Panc1 (cell line): ENCODE results near the gene CACNA1C. TPM values are rescaled to one million over a fixed set of nuclear protein-coding genes. Genes with fewer than 3 reads are reported as not detected.

Source experiments
- ATAC-seq: fragments of 200-7000 bp; cut with Tn5 transposase; 2 replicates; pipeline ENCODE4 v1.9.1; 2020; ENCODE audit warnings: mild to moderate bottlenecking, moderate library complexity
- BruUV-seq: library from RNA; stranded (reverse); fragments of 400-500 nt; replicated peaks from 2 replicates; lab custom pipeline; 2021; lab: Mats Ljungman, UMichigan
- CTCF ChIA-PET: fragments of 300-600 bp; sonication (Branson Sonifier 250); formaldehyde crosslinking; loops from one replicate; lab custom pipeline; 2022; ENCODE audit warnings: antibody characterized with exemption; lab: Charles Lee
- POLR2A ChIA-PET: fragments of 300-600 bp; sonication (Branson Sonifier 250); formaldehyde crosslinking; loops from one replicate; lab custom pipeline; 2022; ENCODE audit warnings: antibody characterized with exemption; lab: Charles Lee
- DNase-seq: peaks from one replicate; pipeline ENCODE4 v3.0.0-alpha.2; 2010; ENCODE audit warnings: low read depth, low spot score
- H3K27ac ChIP-seq: 2 replicates; pipeline ENCODE4 v1.5.1; 2011; ENCODE audit warnings: mild to moderate bottlenecking, low read length, inconsistent platforms
- H3K27me3 ChIP-seq: fragments of 200-500 bp; sonication (Bioruptor generic); 2 replicates; pipeline ENCODE4 v1.6.0; 2014; ENCODE audit warnings: low read length, inconsistent platforms; ENCODE audit not compliant: control insufficient read depth, insufficient read depth
- H3K36me3 ChIP-seq: fragments of 200-500 bp; sonication (Bioruptor generic); 2 replicates; pipeline ENCODE4 v1.5.1; 2014; ENCODE audit warnings: inconsistent platforms, mild to moderate bottlenecking, low read length, moderate library complexity; ENCODE audit not compliant: control insufficient read depth, insufficient read depth
- H3K4me1 ChIP-seq: 2 replicates; pipeline ENCODE4 v1.5.1; 2011; ENCODE audit warnings: inconsistent platforms, mild to moderate bottlenecking, low read length, moderate library complexity; ENCODE audit not compliant: control insufficient read depth, insufficient read depth
- H3K4me3 ChIP-seq, 2 experiments: 2 replicates each; pipeline ENCODE4 v1.5.1; 2011 to 2012; ENCODE audit warnings: low read depth in 2 of 2, low read length in 2 of 2, mild to moderate bottlenecking in 2 of 2, inconsistent platforms in 1 of 2, moderate library complexity in 1 of 2
- H3K9me3 ChIP-seq: fragments of 200-500 bp; sonication (Bioruptor generic); 2 replicates; pipeline ENCODE4 v1.5.1; 2014; ENCODE audit warnings: low read depth, mild to moderate bottlenecking, inconsistent platforms, low read length, moderate library complexity; ENCODE audit not compliant: control insufficient read depth, insufficient read depth
- POLR2AphosphoS5 ChIP-seq: IDR thresholded peaks from 2 replicates; pipeline ENCODE4 v1.6.1; 2012; ENCODE audit warnings: mild to moderate bottlenecking, low read depth, low read length, moderate library complexity
- SIN3A ChIP-seq: IDR thresholded peaks from 2 replicates; pipeline ENCODE4 v1.6.1; 2012; ENCODE audit warnings: low read depth, mild to moderate bottlenecking, low read length, moderate library complexity, borderline replicate concordance; ENCODE audit not compliant: insufficient read depth
- TCF7L2 ChIP-seq: IDR thresholded peaks from 2 replicates; pipeline ENCODE4 v1.6.1; 2011; ENCODE audit warnings: mild to moderate bottlenecking, low read depth, low read length, inconsistent platforms
- in situ Hi-C: cut with HindIII; loops from 2 replicates; pipeline ENCODE4 v1.10.0; 2016; ENCODE audit warnings: low sequenced_read_pairs, low pct_unique_long_range_greater_than_20kb
- intact Hi-C: fragments of 100-400 bp; cut with micrococcal nuclease; formaldehyde crosslinking; loops from one replicate; pipeline ENCODE4 v1.10.0; 2022; ENCODE audit not compliant: unreplicated experiment
- total RNA-seq: library from RNA; stranded (reverse); gene quantifications from one replicate; pipeline ENCODE4 v1.2.1, GENCODE V29; 2021; ENCODE audit not compliant: unreplicated experiment
- TF ChIP-seq, protein P1 (sequence below): fragments of 450-650 bp; IDR thresholded peaks from 2 replicates; pipeline ENCODE4 v1.5.1; 2017; ENCODE audit warnings: mild to moderate bottlenecking
- TF ChIP-seq, protein P2 (sequence below), 2 experiments: IDR thresholded peaks; 2 replicates each; pipeline ENCODE4 v1.6.1; 2011 to 2012; ENCODE audit warnings: low read depth in 2 of 2, control low read depth in 1 of 2, low read length in 1 of 2, mild to moderate bottlenecking in 1 of 2, moderate library complexity in 1 of 2; ENCODE audit not compliant: insufficient read depth in 1 of 2

The CACNA1C gene
- total RNA-seq, 1 experiment from 2014 or later, result 0.03 TPM

DNA sequence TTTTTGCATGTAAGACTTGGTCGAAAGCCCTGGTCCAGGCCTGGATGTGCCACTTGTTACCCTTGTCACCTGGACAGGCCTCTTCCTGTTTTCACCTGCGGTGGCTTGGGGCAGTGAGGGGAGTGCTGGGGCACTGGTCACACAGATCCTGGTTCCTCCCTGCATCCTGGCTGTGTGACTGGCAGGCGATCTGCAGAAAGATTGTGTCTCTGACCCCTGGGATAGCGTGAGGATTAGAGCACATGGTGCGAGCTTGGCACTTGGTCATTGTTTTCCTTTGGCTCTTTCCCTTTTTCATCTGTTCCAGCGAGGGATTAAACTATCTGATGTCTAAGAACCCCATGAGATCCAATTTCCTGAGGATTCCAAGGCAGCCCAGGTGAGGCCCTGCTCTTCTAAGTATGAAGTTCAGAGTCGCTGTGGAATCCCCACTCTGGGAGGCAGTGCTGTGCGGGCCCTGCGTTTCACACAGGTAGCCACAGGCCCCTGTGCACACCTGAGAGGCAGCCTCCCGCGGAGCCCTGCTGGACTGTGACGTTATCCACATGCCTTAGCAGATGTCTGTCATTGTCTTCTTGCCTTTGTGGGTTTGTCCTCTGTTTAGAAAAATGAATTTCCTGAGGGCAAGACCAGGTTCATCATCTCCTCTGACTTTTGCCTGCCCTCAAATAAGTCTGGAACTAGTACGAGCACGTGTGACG is 288.4 kb downstream of the CACNA1C start:
- BruUV-seq, result no TSS peak
- Histone ChIP-seq H3K27ac (no peak overlapping the region), H3K9me3 (no peaks in the 10 kb centered on the region), H3K27me3 (no peaks in the 10 kb centered on the region; the same call in 1 of the 2 replicates), H3K36me3 (no peaks in the 10 kb centered on the region), H3K4me3 (no peak overlapping the region), H3K4me1 (no peaks in the 10 kb centered on the region)
- intact Hi-C loops (no loop called here), in situ Hi-C loops (no loop called here)
- TF ChIP-seq POLR2AphosphoS5 (no peak), SIN3A (no peak), TCF7L2 (no peak)
- TF ChIP-seq, protein P1, sequence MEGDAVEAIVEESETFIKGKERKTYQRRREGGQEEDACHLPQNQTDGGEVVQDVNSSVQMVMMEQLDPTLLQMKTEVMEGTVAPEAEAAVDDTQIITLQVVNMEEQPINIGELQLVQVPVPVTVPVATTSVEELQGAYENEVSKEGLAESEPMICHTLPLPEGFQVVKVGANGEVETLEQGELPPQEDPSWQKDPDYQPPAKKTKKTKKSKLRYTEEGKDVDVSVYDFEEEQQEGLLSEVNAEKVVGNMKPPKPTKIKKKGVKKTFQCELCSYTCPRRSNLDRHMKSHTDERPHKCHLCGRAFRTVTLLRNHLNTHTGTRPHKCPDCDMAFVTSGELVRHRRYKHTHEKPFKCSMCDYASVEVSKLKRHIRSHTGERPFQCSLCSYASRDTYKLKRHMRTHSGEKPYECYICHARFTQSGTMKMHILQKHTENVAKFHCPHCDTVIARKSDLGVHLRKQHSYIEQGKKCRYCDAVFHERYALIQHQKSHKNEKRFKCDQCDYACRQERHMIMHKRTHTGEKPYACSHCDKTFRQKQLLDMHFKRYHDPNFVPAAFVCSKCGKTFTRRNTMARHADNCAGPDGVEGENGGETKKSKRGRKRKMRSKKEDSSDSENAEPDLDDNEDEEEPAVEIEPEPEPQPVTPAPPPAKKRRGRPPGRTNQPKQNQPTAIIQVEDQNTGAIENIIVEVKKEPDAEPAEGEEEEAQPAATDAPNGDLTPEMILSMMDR, result no peak
- TF ChIP-seq, protein P2, sequence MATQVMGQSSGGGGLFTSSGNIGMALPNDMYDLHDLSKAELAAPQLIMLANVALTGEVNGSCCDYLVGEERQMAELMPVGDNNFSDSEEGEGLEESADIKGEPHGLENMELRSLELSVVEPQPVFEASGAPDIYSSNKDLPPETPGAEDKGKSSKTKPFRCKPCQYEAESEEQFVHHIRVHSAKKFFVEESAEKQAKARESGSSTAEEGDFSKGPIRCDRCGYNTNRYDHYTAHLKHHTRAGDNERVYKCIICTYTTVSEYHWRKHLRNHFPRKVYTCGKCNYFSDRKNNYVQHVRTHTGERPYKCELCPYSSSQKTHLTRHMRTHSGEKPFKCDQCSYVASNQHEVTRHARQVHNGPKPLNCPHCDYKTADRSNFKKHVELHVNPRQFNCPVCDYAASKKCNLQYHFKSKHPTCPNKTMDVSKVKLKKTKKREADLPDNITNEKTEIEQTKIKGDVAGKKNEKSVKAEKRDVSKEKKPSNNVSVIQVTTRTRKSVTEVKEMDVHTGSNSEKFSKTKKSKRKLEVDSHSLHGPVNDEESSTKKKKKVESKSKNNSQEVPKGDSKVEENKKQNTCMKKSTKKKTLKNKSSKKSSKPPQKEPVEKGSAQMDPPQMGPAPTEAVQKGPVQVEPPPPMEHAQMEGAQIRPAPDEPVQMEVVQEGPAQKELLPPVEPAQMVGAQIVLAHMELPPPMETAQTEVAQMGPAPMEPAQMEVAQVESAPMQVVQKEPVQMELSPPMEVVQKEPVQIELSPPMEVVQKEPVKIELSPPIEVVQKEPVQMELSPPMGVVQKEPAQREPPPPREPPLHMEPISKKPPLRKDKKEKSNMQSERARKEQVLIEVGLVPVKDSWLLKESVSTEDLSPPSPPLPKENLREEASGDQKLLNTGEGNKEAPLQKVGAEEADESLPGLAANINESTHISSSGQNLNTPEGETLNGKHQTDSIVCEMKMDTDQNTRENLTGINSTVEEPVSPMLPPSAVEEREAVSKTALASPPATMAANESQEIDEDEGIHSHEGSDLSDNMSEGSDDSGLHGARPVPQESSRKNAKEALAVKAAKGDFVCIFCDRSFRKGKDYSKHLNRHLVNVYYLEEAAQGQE (IDR thresholded peaks at IDR 0.05; ENCODE audit: insufficient read depth in 1 of 2, low read depth in 2 of 2, low read length in 1 of 2), result no peak
- ATAC-seq (no peak), DNase-seq (no peak)
- POLR2A ChIA-PET, result no interaction called here
- CTCF ChIA-PET, result no interaction called here

DNA sequence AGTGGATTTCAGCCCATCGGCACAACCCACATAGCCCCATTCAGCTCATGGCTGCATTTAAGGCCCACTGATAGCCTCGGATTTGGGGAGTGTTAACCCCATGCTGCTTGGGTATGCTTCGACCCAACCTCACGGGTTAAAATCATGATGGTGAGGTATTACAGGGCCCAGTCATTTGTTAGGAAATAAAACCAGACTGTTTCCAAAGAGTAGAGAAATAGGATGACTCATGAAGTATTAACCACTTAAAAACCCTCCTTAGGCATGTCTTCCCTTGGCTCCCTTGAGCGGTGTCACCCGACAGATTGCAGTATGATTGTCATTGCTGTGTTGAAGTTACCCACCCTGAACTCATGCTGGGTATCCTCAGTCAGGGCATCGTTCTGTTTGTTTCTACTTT is 289.1 kb downstream of the CACNA1C start:
- Histone ChIP-seq H3K27ac (no peak overlapping the region), H3K36me3 (no peaks in the 10 kb centered on the region), H3K4me3 (no peak overlapping the region), H3K4me1 (no peaks in the 10 kb centered on the region), H3K27me3 (no peaks in the 10 kb centered on the region; the same call in 1 of the 2 replicates), H3K9me3 (no peaks in the 10 kb centered on the region)
- in situ Hi-C loops, result no loop called here
- no TSS peak for BruUV-seq
- DNase-seq, result no peak
- intact Hi-C loops, result no loop called here
- ChIA-PET CTCF (no interaction called here), POLR2A (no interaction called here)
- TF ChIP-seq, protein P2 (IDR thresholded peaks at IDR 0.05; ENCODE audit: insufficient read depth in 1 of 2, low read depth in 2 of 2, low read length in 1 of 2), result no peak
- TF ChIP-seq, protein P1, result no peak
- TF ChIP-seq SIN3A, result no peak
- no peak for TF ChIP-seq POLR2AphosphoS5
- no peak for TF ChIP-seq TCF7L2
- ATAC-seq, result no peak
